B cell (primary cell): Measurements from ENCODE around the gene ODF2. TPM values are rescaled to one million over a fixed set of nuclear protein-coding genes. Genes with fewer than 3 reads are reported as not detected.

Experiments
- ATAC-seq: fragments of 200-7000 bp; cut with Tn5 transposase; one replicate; pipeline ENCODE4 v1.10.0; 2021; ENCODE audit warnings: low read depth, mild to moderate bottlenecking, moderate number of reproducible peaks, moderate library complexity
- CTCF ChIA-PET: fragments of 350-600 bp; sonication (Branson Sonifier 250); formaldehyde crosslinking; loops from one replicate; lab custom pipeline; 2021; ENCODE audit warnings: antibody characterized with exemption, inconsistent platforms; lab: Charles Lee
- POLR2A ChIA-PET: fragments of 350-600 bp; sonication (Branson Sonifier 250); formaldehyde crosslinking; loops from one replicate; lab custom pipeline; 2021; ENCODE audit warnings: antibody characterized with exemption; lab: Charles Lee
- DNase-seq: peaks from one replicate; pipeline ENCODE4 v3.0.0; 2013
- H2AFZ ChIP-seq: 2 replicates; pipeline ENCODE4 v1.6.1; 2012; ENCODE audit warnings: mild to moderate bottlenecking, low read depth, low read length; ENCODE audit not compliant: insufficient read depth, poor library complexity, severe bottlenecking
- H3K27ac ChIP-seq, 2 donors: 1 replicate in 1 of 2; 2 replicates in 1 of 2; pipeline ENCODE4 v1.5.1; 2012 to 2013; ENCODE audit warnings: low read length in 2 of 2, mild to moderate bottlenecking in 2 of 2, moderate library complexity in 1 of 2
- H3K27me3 ChIP-seq, 4 experiments: fragments of 200-600 bp in 1 of 4; sonication (generic) in 1 of 4; replicated peaks in 1 of 4; 1 replicate in 2 of 4; 2 replicates in 2 of 4; pipeline versions ENCODE4 v1.6.1 to v1.7.0; 2013 to 2016; ENCODE audit warnings: low read length in 3 of 4, mild to moderate bottlenecking in 2 of 4, mixed read lengths in 1 of 4, moderate library complexity in 1 of 4; ENCODE audit not compliant: insufficient read depth in 4 of 4, control insufficient read depth in 3 of 4; ENCODE audit errors: control extremely low read depth in 1 of 4
- H3K36me3 ChIP-seq, 2 experiments: replicated peaks in 1 of 2; 1 replicate in 1 of 2; 2 replicates in 1 of 2; pipeline versions ENCODE4 v1.6.1 to v1.7.1; 2013; ENCODE audit warnings: low read length in 1 of 2; ENCODE audit not compliant: insufficient read depth in 2 of 2, control insufficient read depth in 1 of 2; ENCODE audit errors: control extremely low read depth in 1 of 2, extremely low read depth in 1 of 2
- H3K4me1 ChIP-seq, 2 donors: fragments of 200-600 bp in 1 of 2; sonication (generic) in 1 of 2; 1 replicate in 1 of 2; 2 replicates in 1 of 2; pipeline versions ENCODE4 v1.5.1 to v1.6.1; 2013 to 2017; ENCODE audit warnings: low read length in 2 of 2; ENCODE audit not compliant: control insufficient read depth in 2 of 2, insufficient read depth in 2 of 2
- H3K4me2 ChIP-seq: replicated peaks from 2 replicates; pipeline ENCODE3; 2012; ENCODE audit warnings: mild to moderate bottlenecking, low read depth, low read length; ENCODE audit not compliant: poor library complexity, severe bottlenecking
- H3K4me3 ChIP-seq, 5 experiments: fragments of 200-600 bp in 1 of 5; sonication (generic) in 1 of 5; 1 replicate in 3 of 5; 2 replicates in 2 of 5; pipeline versions ENCODE4 v1.5.1 to v1.7.0; 2011 to 2016; ENCODE audit warnings: low read length in 4 of 5, mild to moderate bottlenecking in 4 of 5, low read depth in 2 of 5, control low read depth in 1 of 5, moderate library complexity in 1 of 5; ENCODE audit not compliant: insufficient read depth in 1 of 5; ENCODE audit errors: control extremely low read depth in 1 of 5, extremely low read depth in 1 of 5
- H3K79me2 ChIP-seq: fragments of 200-600 bp; sonication (generic); one replicate; pipeline ENCODE4 v1.6.0; 2016; ENCODE audit warnings: low read length; ENCODE audit not compliant: control insufficient read depth, insufficient read depth
- H3K9ac ChIP-seq: fragments of 200-600 bp; sonication (generic); 2 replicates; pipeline ENCODE4 v1.6.1; 2017; ENCODE audit warnings: mild to moderate bottlenecking, low read length, moderate library complexity
- H3K9me3 ChIP-seq, 3 donors: one replicate each; pipeline versions ENCODE4 v1.6.1 to v1.7.1; 2013; ENCODE audit warnings: low read length in 2 of 3; ENCODE audit not compliant: control insufficient read depth in 2 of 3, insufficient read depth in 1 of 3; ENCODE audit errors: control extremely low read depth in 1 of 3
- H4K20me1 ChIP-seq: 2 replicates; pipeline ENCODE4 v1.6.0; 2012; ENCODE audit warnings: mild to moderate bottlenecking, low read length; ENCODE audit not compliant: insufficient read depth, control insufficient read depth, poor library complexity, severe bottlenecking
- H3K27ac Mint-ChIP-seq: one replicate; pipeline ENCODE4 v1.8.0; 2021; ENCODE audit warnings: mixed read lengths
- H3K27me3 Mint-ChIP-seq: one replicate; pipeline ENCODE4 v1.8.0; 2021; ENCODE audit warnings: mixed read lengths
- H3K4me1 Mint-ChIP-seq: one replicate; pipeline ENCODE4 v1.8.0; 2021; ENCODE audit warnings: mixed read lengths
- H3K4me3 Mint-ChIP-seq: one replicate; pipeline ENCODE4 v1.8.0; 2021; ENCODE audit warnings: mixed read lengths
- H3K9me3 Mint-ChIP-seq: one replicate; pipeline ENCODE4 v1.8.0; 2022; ENCODE audit warnings: mixed read lengths; ENCODE audit not compliant: insufficient read depth
- EZH2 ChIP-seq: IDR thresholded peaks from 2 replicates; pipeline ENCODE4 v1.6.1; 2012; ENCODE audit warnings: borderline replicate concordance, low read depth, mild to moderate bottlenecking, moderate library complexity, low read length; ENCODE audit not compliant: insufficient read depth, poor library complexity, severe bottlenecking
- WGBS: methylation state at CpG from one replicate; pipeline ENCODE4 v1.1.5; 2013; ENCODE audit warnings: missing lambda C conversion rate; ENCODE audit not compliant: insufficient coverage; 5-methylcytosine and 5-hydroxymethylcytosine counted together
- intact Hi-C: fragments of 100-400 bp; cut with micrococcal nuclease; formaldehyde crosslinking; loops from one replicate; pipeline ENCODE4 v1.10.0; 2022
- polyA plus RNA-seq: library from polyadenylated mRNA; depleted of rRNA; stranded (reverse); fragments of >200 nt; gene quantifications from 2 replicates; pipeline ENCODE4 v1.2.3, GENCODE V29; 2012
- total RNA-seq, 2 donors: library from RNA; stranded (reverse); fragments of 120-200 nt in 1 of 2; gene quantifications; 1 replicate in 1 of 2; 2 replicates in 1 of 2; pipeline versions ENCODE4 v1.2.3 to v1.2.4, GENCODE V29; 2013 to 2022
- TF ChIP-seq, protein P1 (sequence below): fragments of 200-600 bp; IDR thresholded peaks from one replicate; pipeline ENCODE4 v1.8.0; 2022; ENCODE audit warnings: antibody characterized with exemption, mild to moderate bottlenecking

The ODF2 gene
- total and polyA plus RNA-seq, 2 donors (not counting 1 experiment from before 2014, with no cell fraction given) = 30.1 to 42.9 TPM

DNA sequence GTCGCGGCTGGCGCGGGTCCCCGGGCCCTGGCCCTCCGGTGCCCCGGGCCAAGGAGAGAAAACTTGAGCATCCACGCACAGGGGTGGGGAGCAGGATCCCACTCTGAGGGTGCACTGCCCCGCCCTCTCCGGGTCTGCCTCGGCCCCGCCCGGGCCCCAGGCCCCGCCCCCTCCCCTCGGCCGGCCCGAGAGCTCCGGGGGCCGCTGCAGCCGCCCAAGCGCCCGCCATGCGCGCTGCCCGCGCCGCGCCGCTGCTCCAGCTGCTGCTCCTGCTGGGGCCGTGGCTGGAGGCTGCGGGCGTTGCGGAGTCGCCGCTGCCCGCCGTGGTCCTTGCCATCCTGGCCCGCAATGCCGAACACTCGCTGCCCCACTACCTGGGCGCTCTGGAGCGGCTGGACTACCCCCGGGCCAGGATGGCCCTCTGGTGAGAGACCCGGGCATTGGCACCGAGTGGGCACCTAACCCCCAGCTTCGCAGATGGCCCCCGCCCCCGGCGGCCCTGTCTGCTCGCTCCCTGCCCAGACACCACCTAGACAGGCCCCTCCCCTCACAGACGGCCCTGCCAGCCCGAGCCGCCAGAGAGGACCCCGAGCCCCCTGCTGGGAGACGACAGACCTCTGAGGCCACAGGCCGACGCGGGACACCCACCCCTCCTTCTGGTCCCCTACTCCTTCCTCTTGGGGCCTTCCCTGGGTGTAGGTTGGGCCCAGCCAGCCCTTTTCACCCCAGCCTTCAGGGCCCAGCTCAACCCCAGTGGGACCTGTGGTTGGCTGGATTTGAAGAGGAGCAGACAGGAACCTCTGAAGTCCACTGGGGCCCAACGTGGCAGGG is 34.9 kb upstream of the ODF2 start, which contains the start of gene CERCAM:
TSS of gene CERCAM (plus strand) at position 207 of the 831 bp plus-strand sequence. CDS start at position 228, 21 bp downstream.
- TF ChIP-seq, protein P1, sequence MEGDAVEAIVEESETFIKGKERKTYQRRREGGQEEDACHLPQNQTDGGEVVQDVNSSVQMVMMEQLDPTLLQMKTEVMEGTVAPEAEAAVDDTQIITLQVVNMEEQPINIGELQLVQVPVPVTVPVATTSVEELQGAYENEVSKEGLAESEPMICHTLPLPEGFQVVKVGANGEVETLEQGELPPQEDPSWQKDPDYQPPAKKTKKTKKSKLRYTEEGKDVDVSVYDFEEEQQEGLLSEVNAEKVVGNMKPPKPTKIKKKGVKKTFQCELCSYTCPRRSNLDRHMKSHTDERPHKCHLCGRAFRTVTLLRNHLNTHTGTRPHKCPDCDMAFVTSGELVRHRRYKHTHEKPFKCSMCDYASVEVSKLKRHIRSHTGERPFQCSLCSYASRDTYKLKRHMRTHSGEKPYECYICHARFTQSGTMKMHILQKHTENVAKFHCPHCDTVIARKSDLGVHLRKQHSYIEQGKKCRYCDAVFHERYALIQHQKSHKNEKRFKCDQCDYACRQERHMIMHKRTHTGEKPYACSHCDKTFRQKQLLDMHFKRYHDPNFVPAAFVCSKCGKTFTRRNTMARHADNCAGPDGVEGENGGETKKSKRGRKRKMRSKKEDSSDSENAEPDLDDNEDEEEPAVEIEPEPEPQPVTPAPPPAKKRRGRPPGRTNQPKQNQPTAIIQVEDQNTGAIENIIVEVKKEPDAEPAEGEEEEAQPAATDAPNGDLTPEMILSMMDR = no peak
- TF ChIP-seq EZH2 = no peak
- H3K9me3 Mint-ChIP-seq = no peaks in the 10 kb centered on the region
- WGBS = under 1% methylated on average over 55 of the region's 59 CpGs
- Histone ChIP-seq H3K79me2 (no peaks in the 10 kb centered on the region), H3K4me1 (peaks cover 20 to 21% of the 10 kb centered on the region in 2 donors), H4K20me1 (no peaks in the 10 kb centered on the region), H3K27ac (peak within 1 kb of the TSS in 1 of 2 donors; percentile 59), H3K4me2 (peak within 1 kb of the TSS; percentile 94), H3K4me3 (peak within 1 kb of the TSS; percentile 31 to 94 (median 73)), H2AFZ (peak within 1 kb of the TSS; percentile 99), H3K9ac (peak within 1 kb of the TSS; percentile 90), H3K27me3 (peaks cover 0 to 34% (median 8%) of the 10 kb centered on the region in 4 experiments), H3K36me3 (no peaks in the 10 kb centered on the region), H3K9me3 (peaks cover 0 to 8% (median 0%) of the 10 kb centered on the region in 3 donors)
- peak within 1 kb of the TSS; percentile 82 for H3K4me3 Mint-ChIP-seq
- ChIA-PET POLR2A (interaction anchor here (0.6 to 1.4 kb wide), 3 partner anchors 35 to 331 kb away, joined by 3 to 8 read pairs (median 5); partner anchors contain the start of genes ODF2 and URM1), CTCF (interaction anchor here (0.8 to 2.0 kb wide), 16 partner anchors 9 to 249 kb away, joined by 3 to 14 read pairs (median 5); partner anchors contain the start of genes GLE1, ODF2 and URM1)
- peak; percentile 73 for DNase-seq
- peak; percentile 86 for ATAC-seq
- intact Hi-C loops = loop anchor here (1.0 to 2.0 kb wide), 5 partner anchors 35 to 228 kb away; partner anchors contain the start of genes GLE1, ODF2 and URM1
- peak within 1 kb of the TSS; percentile 26 for H3K27ac Mint-ChIP-seq
- H3K27me3 Mint-ChIP-seq = peaks cover 16% of the 10 kb centered on the region
- H3K4me1 Mint-ChIP-seq = peaks cover 7% of the 10 kb centered on the region
